ENCODE results near the gene ANO7. TPM values are rescaled to one million over a fixed set of nuclear protein-coding genes. Genes with fewer than 3 reads are reported as not detected.

The ANO7 gene
- total RNA-seq, 4 donors from 2014 or later = 0.32 to 1.3 (median 0.42) TPM; not detected in 1

DNA sequence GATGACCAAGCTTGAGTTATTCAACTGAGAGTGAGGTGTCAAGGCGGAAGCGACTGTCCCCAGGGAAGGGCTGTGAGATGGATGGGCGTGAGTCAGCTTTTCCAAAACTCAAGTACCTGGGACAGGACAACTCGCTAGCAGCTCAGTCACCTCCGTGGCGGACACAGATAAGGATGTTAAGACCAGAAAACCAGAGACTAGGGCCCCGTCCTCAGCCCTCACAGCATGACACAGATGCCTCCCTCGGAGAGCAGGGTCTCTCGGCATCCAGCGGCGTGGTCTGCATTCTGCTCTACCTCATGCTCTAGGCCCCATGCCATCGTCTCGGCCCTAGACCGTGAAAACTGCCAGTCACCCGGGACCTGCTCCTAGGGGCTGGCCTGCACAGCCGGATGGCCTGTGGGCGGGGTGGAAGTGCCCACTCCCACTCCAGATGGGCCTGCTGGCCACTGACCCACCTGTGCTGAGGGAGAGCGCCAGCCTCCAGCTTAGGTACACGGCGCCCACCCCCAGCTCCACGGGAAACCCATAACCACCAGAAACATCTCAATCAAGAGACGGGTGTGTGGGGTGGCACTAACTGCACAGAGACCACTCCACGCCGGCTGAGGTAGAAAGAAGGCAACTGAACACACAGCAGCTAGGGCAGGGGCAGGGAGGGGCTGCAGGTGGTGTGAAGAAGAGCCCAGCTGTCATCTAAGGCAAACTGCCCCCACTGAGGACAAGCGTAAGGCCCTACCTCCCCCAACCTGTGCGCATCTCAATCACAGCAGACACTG is 39.8 kb downstream of the ANO7 start:
- 91% methylated on average over 14 of the region's 26 CpGs for WGBS
- no peaks in the 10 kb centered on the region for H3K9me3 ChIP-seq
- DNase-seq (ENCODE audit: extremely low spot score) = no peak
- TF ChIP-seq POLR2AphosphoS5 (IDR thresholded peaks at IDR 0.05) = no peak
- TF ChIP-seq POLR2A (IDR thresholded peaks at IDR 0.05; ENCODE audit: low read depth) = no peak
- TF ChIP-seq, protein P1, sequence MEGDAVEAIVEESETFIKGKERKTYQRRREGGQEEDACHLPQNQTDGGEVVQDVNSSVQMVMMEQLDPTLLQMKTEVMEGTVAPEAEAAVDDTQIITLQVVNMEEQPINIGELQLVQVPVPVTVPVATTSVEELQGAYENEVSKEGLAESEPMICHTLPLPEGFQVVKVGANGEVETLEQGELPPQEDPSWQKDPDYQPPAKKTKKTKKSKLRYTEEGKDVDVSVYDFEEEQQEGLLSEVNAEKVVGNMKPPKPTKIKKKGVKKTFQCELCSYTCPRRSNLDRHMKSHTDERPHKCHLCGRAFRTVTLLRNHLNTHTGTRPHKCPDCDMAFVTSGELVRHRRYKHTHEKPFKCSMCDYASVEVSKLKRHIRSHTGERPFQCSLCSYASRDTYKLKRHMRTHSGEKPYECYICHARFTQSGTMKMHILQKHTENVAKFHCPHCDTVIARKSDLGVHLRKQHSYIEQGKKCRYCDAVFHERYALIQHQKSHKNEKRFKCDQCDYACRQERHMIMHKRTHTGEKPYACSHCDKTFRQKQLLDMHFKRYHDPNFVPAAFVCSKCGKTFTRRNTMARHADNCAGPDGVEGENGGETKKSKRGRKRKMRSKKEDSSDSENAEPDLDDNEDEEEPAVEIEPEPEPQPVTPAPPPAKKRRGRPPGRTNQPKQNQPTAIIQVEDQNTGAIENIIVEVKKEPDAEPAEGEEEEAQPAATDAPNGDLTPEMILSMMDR (IDR thresholded peaks at IDR 0.05) = no peak
- no peak for TF ChIP-seq EP300 (IDR thresholded peaks at IDR 0.05)
- H3K4me3 ChIP-seq = no peak overlapping the region
- H3K27me3 ChIP-seq = no peaks in the 10 kb centered on the region
- peaks cover 65 to 82% (median 79%) of the 10 kb centered on the region in 4 donors for H3K36me3 ChIP-seq
- intact Hi-C loops (cut with DNase I) = no loop called here
- no peak overlapping the region for H3K27ac ChIP-seq (replicated peaks in 1 of 4)
- H3K4me1 ChIP-seq = peaks cover 15 to 27% (median 17%) of the 10 kb centered on the region in 4 donors

DNA sequence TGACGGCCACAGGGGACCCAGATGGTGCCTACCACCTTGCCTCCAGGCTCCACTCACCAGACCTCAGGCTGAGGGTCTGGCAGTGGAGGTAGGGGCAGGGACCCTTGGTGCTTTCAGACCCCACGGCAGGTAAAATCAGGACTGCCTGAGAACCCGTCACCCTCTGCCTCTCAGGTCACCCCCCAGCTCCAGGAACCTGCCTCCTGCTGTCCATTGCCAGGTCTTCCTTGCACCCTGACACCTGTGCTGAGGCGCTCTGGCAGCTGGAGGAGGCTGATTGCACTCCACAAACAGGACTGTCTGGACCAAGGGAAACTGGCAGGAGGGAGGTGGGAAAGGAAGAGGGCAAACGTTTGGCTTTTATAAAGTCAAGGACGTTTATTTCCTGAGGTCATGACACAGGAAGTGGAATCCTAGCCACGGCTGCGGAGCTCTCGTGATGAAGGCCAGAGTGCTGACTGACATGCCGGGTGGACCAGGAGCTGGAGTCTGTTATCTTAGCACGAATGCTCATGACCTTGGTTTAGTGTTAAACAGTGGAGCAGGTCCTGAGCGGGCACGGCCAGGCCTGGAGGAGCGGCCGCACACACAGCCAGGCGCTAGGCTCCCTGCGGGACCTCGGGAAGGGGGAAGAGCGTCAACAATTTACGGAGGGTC is 40.5 kb downstream of the ANO7 start:
- no peak for TF ChIP-seq POLR2A (IDR thresholded peaks at IDR 0.05; ENCODE audit: low read depth)
- TF ChIP-seq, protein P1 (IDR thresholded peaks at IDR 0.05) = no peak
- no peak for TF ChIP-seq POLR2AphosphoS5 (IDR thresholded peaks at IDR 0.05)
- no peak for TF ChIP-seq EP300 (IDR thresholded peaks at IDR 0.05)

DNA sequence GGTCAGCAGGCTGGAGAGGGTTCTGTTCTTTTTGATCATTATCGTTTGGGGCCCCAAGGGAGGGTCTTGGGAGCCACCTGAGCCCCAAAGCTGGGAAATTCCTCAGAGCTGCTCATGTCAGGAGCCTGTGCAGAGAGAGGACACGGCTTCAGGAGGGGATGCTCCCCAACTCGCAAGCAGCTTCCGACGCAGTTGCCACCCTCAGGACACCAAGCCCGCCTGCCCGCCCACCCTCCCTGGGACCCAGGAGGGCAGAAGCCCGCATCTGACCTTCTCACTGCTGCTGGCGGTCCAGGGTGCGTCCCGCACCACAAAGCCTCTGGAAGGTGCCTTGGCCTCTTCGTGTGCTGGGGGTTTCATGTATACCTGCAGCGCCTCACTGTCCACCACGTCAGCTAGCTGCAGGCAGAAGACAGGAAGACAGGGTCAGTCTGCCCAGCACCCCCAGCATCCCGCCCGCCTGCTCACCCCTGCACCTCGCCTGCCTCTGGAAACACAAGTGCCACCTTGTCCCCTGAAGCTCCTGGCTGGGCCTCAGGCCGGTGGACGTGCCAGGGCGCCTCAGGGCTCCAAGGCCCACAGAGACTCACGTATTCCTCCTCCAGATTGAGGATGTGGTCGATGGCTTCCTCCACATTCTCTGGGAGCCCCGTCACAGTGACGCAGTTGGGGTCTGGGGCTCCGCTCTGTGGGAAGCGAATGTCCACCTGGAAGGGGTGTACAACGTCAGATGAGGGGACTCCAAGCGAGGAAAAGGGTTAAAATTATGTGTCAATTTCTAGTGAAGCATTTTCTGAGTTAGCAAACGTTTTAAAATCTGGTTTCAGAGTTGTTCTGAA is 41.3 kb downstream of the ANO7 start:
- peaks cover 1 to 12% (median 6%) of the 10 kb centered on the region in 4 donors for H3K4me1 ChIP-seq
- DNase-seq (ENCODE audit: extremely low spot score) = no peak
- WGBS = 85% methylated on average over 13 of the region's 29 CpGs
- peaks cover 81 to 97% (median 94%) of the 10 kb centered on the region in 4 donors for H3K36me3 ChIP-seq
- H3K4me3 ChIP-seq = no peak overlapping the region
- H3K9me3 ChIP-seq = no peaks in the 10 kb centered on the region
- H3K27ac ChIP-seq (replicated peaks in 1 of 4) = no peak overlapping the region
- intact Hi-C loops (cut with DNase I) = no loop called here
- TF ChIP-seq POLR2AphosphoS5 (IDR thresholded peaks at IDR 0.05) (no peak), EP300 (IDR thresholded peaks at IDR 0.05) (no peak), POLR2A (IDR thresholded peaks at IDR 0.05; ENCODE audit: low read depth) (no peak)
- TF ChIP-seq, protein P1 (IDR thresholded peaks at IDR 0.05) = no peak
- H3K27me3 ChIP-seq = no peaks in the 10 kb centered on the region

More for the DNA sequence above, 40.5 kb downstream of the ANO7 start:
- Histone ChIP-seq H3K27ac (replicated peaks in 1 of 4) (no peak overlapping the region), H3K4me3 (no peak overlapping the region), H3K4me1 (peaks cover 9 to 20% (median 12%) of the 10 kb centered on the region in 4 donors), H3K36me3 (peaks cover 73 to 89% (median 86%) of the 10 kb centered on the region in 4 donors), H3K27me3 (no peaks in the 10 kb centered on the region), H3K9me3 (no peaks in the 10 kb centered on the region)
- 75% methylated on average over 16 of the region's 20 CpGs for WGBS
- DNase-seq (ENCODE audit: extremely low spot score) = no peak
- intact Hi-C loops (cut with DNase I) = no loop called here

DNA sequence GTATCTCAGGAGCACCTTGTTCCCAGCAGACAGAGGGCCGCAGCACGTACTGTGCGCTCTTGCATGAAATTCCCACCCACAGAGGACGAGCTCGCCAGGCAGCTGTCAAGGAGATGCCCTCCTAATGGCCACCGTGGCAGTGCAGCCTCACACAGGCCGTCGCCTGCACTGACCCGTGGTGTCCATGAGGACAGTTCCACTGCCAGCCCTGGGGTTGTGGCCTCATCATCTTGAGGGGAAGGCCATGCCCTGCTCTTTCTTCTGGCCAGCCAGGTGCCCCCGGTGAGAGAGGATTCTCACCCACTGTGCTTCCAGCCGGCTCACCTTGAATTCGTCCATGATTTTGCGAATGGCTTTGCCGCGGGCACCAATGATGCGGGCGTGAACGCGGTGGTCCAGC is 42.0 kb downstream of the ANO7 start:
- H3K36me3 ChIP-seq = peaks cover 87 to 100% (median 98%) of the 10 kb centered on the region in 4 donors
- TF ChIP-seq, protein P1 (IDR thresholded peaks at IDR 0.05) = no peak
- TF ChIP-seq POLR2A (IDR thresholded peaks at IDR 0.05; ENCODE audit: low read depth) (no peak), POLR2AphosphoS5 (IDR thresholded peaks at IDR 0.05) (no peak), EP300 (IDR thresholded peaks at IDR 0.05) (no peak)
- no peak overlapping the region for H3K27ac ChIP-seq (replicated peaks in 1 of 4)
- no peaks in the 10 kb centered on the region for H3K9me3 ChIP-seq
- no peak overlapping the region for H3K4me3 ChIP-seq
- WGBS = 95% methylated on average over 14 of the region's 19 CpGs
- no peak for DNase-seq (ENCODE audit: extremely low spot score)
- intact Hi-C loops (cut with DNase I) = no loop called here
- no peaks in the 10 kb centered on the region for H3K27me3 ChIP-seq
- H3K4me1 ChIP-seq = peaks cover 0 to 10% (median 6%) of the 10 kb centered on the region in 4 donors

Data from esophagus muscularis mucosa (tissue), 4 donors.